Heart right ventricle (tissue), 16 donors: Measurements from ENCODE around the gene TM9SF2. TPM values are rescaled to one million over a fixed set of nuclear protein-coding genes. Genes with fewer than 3 reads are reported as not detected.
A peak's percentile ranks its signal among the peaks of the same experiment; 100 is the strongest.

Experiments used
- ATAC-seq, 8 donors: fragments of 200-7000 bp; cut with Tn5 transposase; one replicate each; pipeline ENCODE4 v1.9.1; 2020; ENCODE audit warnings: mild to moderate bottlenecking in 8 of 8, moderate library complexity in 8 of 8, moderate number of reproducible peaks in 1 of 8
- DNase-seq, 2 donors: peaks; one replicate each; pipeline ENCODE4 v3.0.0-alpha.2; 2020
- H3K27ac ChIP-seq, 10 donors: fragments of 200-600 bp; sonication (generic) in 2 of 10; one replicate each; pipeline versions ENCODE4 v1.5.0 to v1.8.0; 2020 to 2022; ENCODE audit warnings: mild to moderate bottlenecking in 3 of 10
- H3K27me3 ChIP-seq, 7 donors: fragments of 200-600 bp; one replicate each; pipeline ENCODE4 v1.8.0; 2021 to 2022; ENCODE audit warnings: mild to moderate bottlenecking in 2 of 7
- H3K36me3 ChIP-seq, 9 donors: fragments of 200-600 bp; sonication (generic) in 1 of 9; one replicate each; pipeline versions ENCODE4 v1.5.0 to v1.8.0; 2020 to 2022; ENCODE audit warnings: mild to moderate bottlenecking in 2 of 9
- H3K4me1 ChIP-seq, 9 donors: fragments of 200-600 bp; sonication (generic) in 1 of 9; one replicate each; pipeline versions ENCODE4 v1.5.0 to v1.8.0; 2020 to 2022; ENCODE audit warnings: mild to moderate bottlenecking in 4 of 9
- H3K4me3 ChIP-seq, 10 donors: fragments of 200-600 bp; sonication (generic) in 2 of 10; one replicate each; pipeline versions ENCODE4 v1.5.0 to v1.8.0; 2020 to 2022; ENCODE audit warnings: mild to moderate bottlenecking in 7 of 10, moderate library complexity in 2 of 10
- H3K9me3 ChIP-seq, 11 donors: fragments of 200-600 bp in 10 of 11; sonication (generic) in 2 of 11; one replicate each; pipeline versions ENCODE4 v1.5.0 to v1.8.0; 2013 to 2022; ENCODE audit warnings: mild to moderate bottlenecking in 2 of 11, control low read depth in 1 of 11, moderate library complexity in 1 of 11
- CTCF ChIP-seq, 9 donors: fragments of 200-600 bp; sonication (generic) in 2 of 9; IDR thresholded peaks; one replicate each; pipeline versions ENCODE4 v1.5.0 to v1.8.0; 2021 to 2022; ENCODE audit warnings: antibody characterized with exemption in 9 of 9, mild to moderate bottlenecking in 5 of 9, moderate library complexity in 1 of 9
- WGBS, 2 donors: extraction: QIAGEN DNeasy Blood & Tissue Kit; methylation state at CpG; one replicate each; pipeline ENCODE4 v1.1.7; 2013; ENCODE audit warnings: inconsistent platforms in 1 of 2; 5-methylcytosine and 5-hydroxymethylcytosine counted together
- intact Hi-C, 10 donors: fragments of 100-400 bp; cut with DNase I; formaldehyde crosslinking; loops; one replicate each; pipeline versions ENCODE4 v1.11.1 to v1.14.2; 2022
- polyA plus RNA-seq, 2 donors: library from polyadenylated mRNA; stranded (reverse); fragments of 200-250 nt; gene quantifications; one replicate each; pipeline ENCODE4 v1.2.3, GENCODE V29; 2013
- total RNA-seq, 10 donors: library from RNA; stranded (reverse); fragmentation: NEBNext Ultra II Directional in 3 of 10; extraction: Animal tissue kit (Norgen Biotek cat#: 25700) in 3 of 10; gene quantifications; one replicate each; pipeline versions ENCODE4 v1.2.1 to v1.2.4, GENCODE V29; 2021 to 2023
- donor health status: Arrhythmogenic right ventricular cardiomyopathy.
- donor health status: ischemic (EF 13 %, LVEDD 7.1; RV severe dilation, severe dysfunction).
- donor health status: healthy with polysubstance abuse.
- donor health status: DM: no; HTN: yes; CAD: no.
- donor health status: DM: no; HTN: no; CAD: no.
- donor health status: ischemic (EF 25% LVEDD 6.9; RV normal size, moderate dysfunction).
- donor health status: ischemic (EF 25% LVEDD 5.7; RV mildly dilated, moderate dysfunction).
- donor health status: healthy.
- donor health status: DM: yes; HTN: yes; CAD: no.
- donor health status: Ischemic cardiomyopathy.
- donor health status: ischemic (EF 35%, LVEDD 5.7; RV mildly dilated, moderate dysfunction).
- donor health status: nonischemic (EF 11% LVEDD 7.7; RV severe dilation, severe dysfunction).
- donor health status: DM: yes; HTN: yes; CAD: no.
- donor health status: PGD.
- donor health status: ischemic (EF 29% LVEDD 5.4; RV normal size, mild dysfunction).
- donor health status: nonischemic (EF 23%, LVEDD 6.1; RV moderate dilation, normal function).

Gene TM9SF2
- total and polyA plus RNA-seq, 12 donors: 27.9 to 78.8 (median 61.1) TPM

GRCh38 chr13:99516153-99516929 lies 15.1 kb downstream of the TM9SF2 start:
- DNase-seq: no peak
- Histone ChIP-seq H3K36me3 (peaks cover 0 to 36% (median 11%) of the 10 kb centered on the region in 9 donors), H3K9me3 (no peaks in the 10 kb centered on the region), H3K4me1 (peaks cover 8 to 62% (median 39%) of the 10 kb centered on the region in 9 donors), H3K27me3 (no peaks in the 10 kb centered on the region), H3K27ac (no peak overlapping the region), H3K4me3 (no peak overlapping the region)
- no peak for TF ChIP-seq CTCF (IDR thresholded peaks at IDR 0.05)
- intact Hi-C loops: loop anchor here in 1 of 10 donors (10.0 kb wide), 1 partner anchor 72 kb away; no protein-coding TSS in a partner anchor
- ATAC-seq: peak in 3 of 8 donors; percentile 22 to 44 (median 22)
- WGBS, 2 donors: 53 to 63% methylated on average over 5 of the region's 5 CpGs

- Histone ChIP-seq H3K36me3 (peaks cover 0 to 48% (median 17%) of the 10 kb centered on the region in 9 donors), H3K4me1 (peaks cover 8 to 50% (median 27%) of the 10 kb centered on the region in 9 donors), H3K27ac (no peak overlapping the region), H3K27me3 (no peaks in the 10 kb centered on the region), H3K4me3 (no peak overlapping the region), H3K9me3 (no peaks in the 10 kb centered on the region)
- WGBS, 2 donors: 85 to 94% methylated on average over 2 of the region's 2 CpGs
- DNase-seq (no peak), ATAC-seq (no peak)
- intact Hi-C loops: loop anchor here in 1 of 10 donors (10.0 kb wide), 1 partner anchor 73 kb away; no protein-coding TSS in a partner anchor
- no peak for TF ChIP-seq CTCF (IDR thresholded peaks at IDR 0.05)
These were observed 16.3 kb downstream of the TM9SF2 start for GRCh38 chr13:99517577-99517976.

GRCh38 chr13:99517984-99518383 lies 16.7 kb downstream of the TM9SF2 start:
- intact Hi-C loops: loop anchor here in 1 of 10 donors (10.0 kb wide), 1 partner anchor 73 kb away; no protein-coding TSS in a partner anchor
- DNase-seq: no peak
- H3K27ac ChIP-seq: no peak overlapping the region
- no peaks in the 10 kb centered on the region for H3K27me3 ChIP-seq
- peaks cover 0 to 52% (median 21%) of the 10 kb centered on the region in 9 donors for H3K36me3 ChIP-seq
- 96 to 98% methylated on average over 6 of the region's 6 CpGs for WGBS, 2 donors
- H3K4me1 ChIP-seq: peaks cover 8 to 46% (median 23%) of the 10 kb centered on the region in 9 donors
- no peak overlapping the region for H3K4me3 ChIP-seq
- no peaks in the 10 kb centered on the region for H3K9me3 ChIP-seq
- TF ChIP-seq CTCF (IDR thresholded peaks at IDR 0.05): no peak
- no peak for ATAC-seq

GRCh38 chr13:99522298-99522697 lies 21.0 kb downstream of the TM9SF2 start:
- DNase-seq (no peak), ATAC-seq (no peak)
- intact Hi-C loops: no loop called here
- H3K27ac ChIP-seq: no peak overlapping the region
- peaks cover 0 to 92% (median 34%) of the 10 kb centered on the region in 9 donors for H3K36me3 ChIP-seq
- 98 to 100% methylated on average over 2 of the region's 2 CpGs for WGBS, 2 donors
- TF ChIP-seq CTCF (IDR thresholded peaks at IDR 0.05): no peak
- no peaks in the 10 kb centered on the region for H3K27me3 ChIP-seq
- H3K9me3 ChIP-seq: no peaks in the 10 kb centered on the region
- H3K4me3 ChIP-seq: no peak overlapping the region
- peaks cover 0 to 11% (median 3%) of the 10 kb centered on the region in 9 donors for H3K4me1 ChIP-seq
